GM13976 (cell line): ENCODE data around the gene AUH.

Experiments
- DNase-seq: peaks from one replicate; pipeline ENCODE4 v3.0.0; 2012; ENCODE audit warnings: low spot score
- in situ Hi-C: fragments of 300-500 bp; cut with MboI; formaldehyde crosslinking; loops from one replicate; pipeline ENCODE4 v1.12.0; 2022; ENCODE audit warnings: low sequenced_read_pairs, mixed read lengths, inconsistent platforms; ENCODE audit not compliant: unreplicated experiment
- TF ChIP-seq, protein P1 (sequence below): IDR thresholded peaks from 2 replicates; pipeline ENCODE4 v1.5.1; 2012; ENCODE audit warnings: borderline replicate concordance, mild to moderate bottlenecking; ENCODE audit not compliant: insufficient read depth; ENCODE audit errors: extremely low read depth, missing control alignments, control extremely low read depth

Gene AUH

DNA sequence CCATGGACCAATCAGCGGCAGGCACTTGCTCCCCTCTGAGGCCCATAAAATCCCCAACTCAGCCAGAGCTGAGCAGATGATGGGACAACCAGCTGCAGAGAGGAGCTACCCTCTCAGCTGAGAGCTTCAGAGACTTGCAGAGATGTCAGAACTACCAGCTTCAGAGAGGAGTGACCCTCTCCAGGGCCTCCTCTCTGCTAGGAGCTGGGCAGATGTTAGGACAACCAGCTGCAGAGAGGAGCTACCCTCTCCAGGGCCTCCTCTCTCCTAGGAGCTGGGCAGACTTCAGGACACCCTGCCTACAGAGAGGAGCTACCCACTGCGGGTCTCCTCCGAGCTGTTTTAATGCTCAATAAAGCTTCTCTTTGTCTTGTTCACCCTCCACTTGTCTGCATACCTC is 3.0 kb upstream of the AUH start:
- in situ Hi-C loops, result no loop called here
- TF ChIP-seq, protein P1, sequence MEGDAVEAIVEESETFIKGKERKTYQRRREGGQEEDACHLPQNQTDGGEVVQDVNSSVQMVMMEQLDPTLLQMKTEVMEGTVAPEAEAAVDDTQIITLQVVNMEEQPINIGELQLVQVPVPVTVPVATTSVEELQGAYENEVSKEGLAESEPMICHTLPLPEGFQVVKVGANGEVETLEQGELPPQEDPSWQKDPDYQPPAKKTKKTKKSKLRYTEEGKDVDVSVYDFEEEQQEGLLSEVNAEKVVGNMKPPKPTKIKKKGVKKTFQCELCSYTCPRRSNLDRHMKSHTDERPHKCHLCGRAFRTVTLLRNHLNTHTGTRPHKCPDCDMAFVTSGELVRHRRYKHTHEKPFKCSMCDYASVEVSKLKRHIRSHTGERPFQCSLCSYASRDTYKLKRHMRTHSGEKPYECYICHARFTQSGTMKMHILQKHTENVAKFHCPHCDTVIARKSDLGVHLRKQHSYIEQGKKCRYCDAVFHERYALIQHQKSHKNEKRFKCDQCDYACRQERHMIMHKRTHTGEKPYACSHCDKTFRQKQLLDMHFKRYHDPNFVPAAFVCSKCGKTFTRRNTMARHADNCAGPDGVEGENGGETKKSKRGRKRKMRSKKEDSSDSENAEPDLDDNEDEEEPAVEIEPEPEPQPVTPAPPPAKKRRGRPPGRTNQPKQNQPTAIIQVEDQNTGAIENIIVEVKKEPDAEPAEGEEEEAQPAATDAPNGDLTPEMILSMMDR, result no peak
- no peak for DNase-seq

DNA sequence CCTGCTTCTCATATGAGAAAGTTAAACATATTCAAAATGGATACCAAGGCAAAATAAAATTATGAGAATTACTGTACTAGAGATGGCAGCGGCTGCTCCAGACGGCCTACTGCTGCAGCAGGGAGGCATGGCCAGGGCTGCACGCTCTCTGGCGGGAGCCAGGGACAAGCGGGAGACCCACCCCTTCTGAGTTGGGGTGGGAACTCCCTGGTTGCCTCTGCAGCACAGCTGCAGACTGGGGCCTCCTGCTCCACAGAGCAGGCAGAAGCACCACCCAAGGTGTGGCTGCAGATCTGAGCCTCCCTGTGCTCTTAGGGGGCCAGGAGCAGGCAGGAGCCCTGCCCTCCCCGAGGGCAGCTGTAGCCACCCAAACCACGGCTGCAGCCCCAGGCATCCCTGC is 2.3 kb upstream of the AUH start:
- DNase-seq, result no peak
- TF ChIP-seq, protein P1, result no peak
- in situ Hi-C loops, result no loop called here

DNA sequence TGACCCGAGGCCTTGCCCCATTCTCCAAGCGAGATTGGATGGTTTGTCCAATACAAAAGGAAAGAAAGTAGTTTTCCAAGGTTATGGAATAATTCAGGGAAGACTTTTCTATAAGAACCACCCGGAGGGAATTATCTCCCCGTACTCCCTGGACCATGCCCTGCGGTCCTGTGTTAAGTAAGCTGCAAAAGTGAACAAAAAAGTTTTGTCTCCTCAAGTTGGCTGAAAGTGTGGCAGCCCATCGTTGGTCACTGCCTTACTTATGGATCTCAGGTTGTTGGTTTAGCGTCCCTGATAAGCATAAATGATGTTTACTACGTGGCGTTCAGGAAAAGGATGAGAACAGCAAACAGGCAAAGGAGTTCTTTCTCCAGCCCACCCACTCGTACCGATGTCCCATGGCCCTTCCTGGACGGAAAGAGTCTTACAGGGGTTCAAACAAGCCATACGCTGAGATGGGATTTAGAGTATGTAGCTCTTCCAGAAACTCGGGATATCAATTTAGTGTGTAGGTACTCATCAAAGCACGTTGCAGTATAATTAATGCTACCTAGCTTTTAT is 413 bp upstream of the AUH start:
- in situ Hi-C loops, result no loop called here
- no peak for DNase-seq
- TF ChIP-seq, protein P1, result no peak

DNA sequence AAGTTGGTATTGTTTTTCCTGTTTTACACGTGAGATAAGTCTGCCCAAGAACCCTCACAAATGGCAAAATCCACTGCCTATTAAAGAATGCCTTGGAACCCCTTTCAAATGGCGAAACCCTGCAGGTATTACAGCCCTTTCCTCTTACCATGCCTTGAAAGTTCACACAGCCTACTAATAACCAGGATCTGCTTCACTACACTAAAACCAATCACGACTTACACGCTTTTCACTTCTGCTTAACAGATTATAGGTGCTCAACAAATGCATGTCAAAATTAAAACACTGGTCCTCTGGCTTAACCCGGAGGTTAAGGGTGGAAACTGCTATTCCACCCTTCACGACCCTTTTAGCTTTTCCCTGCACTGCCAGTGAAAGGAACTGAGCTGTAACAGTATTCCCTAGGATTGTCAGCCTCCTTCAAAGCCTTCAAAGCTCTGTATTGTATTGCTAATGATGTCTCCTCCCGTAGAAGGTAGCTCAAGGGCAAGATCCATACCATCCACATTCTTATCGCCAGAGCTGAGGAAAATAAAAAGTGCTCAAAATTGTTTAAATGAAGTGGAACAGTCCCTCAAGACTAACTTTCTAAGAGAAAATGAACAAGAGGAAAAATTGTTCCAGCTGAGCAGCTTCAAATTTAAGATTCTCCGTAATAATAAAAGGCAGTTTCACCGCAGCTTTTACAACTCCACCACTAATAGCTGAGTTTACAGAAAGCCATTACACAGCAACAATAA is 997 bp downstream of the AUH start:
- DNase-seq, result peak; percentile 32
- in situ Hi-C loops, result no loop called here
- TF ChIP-seq, protein P1, result no peak

DNA sequence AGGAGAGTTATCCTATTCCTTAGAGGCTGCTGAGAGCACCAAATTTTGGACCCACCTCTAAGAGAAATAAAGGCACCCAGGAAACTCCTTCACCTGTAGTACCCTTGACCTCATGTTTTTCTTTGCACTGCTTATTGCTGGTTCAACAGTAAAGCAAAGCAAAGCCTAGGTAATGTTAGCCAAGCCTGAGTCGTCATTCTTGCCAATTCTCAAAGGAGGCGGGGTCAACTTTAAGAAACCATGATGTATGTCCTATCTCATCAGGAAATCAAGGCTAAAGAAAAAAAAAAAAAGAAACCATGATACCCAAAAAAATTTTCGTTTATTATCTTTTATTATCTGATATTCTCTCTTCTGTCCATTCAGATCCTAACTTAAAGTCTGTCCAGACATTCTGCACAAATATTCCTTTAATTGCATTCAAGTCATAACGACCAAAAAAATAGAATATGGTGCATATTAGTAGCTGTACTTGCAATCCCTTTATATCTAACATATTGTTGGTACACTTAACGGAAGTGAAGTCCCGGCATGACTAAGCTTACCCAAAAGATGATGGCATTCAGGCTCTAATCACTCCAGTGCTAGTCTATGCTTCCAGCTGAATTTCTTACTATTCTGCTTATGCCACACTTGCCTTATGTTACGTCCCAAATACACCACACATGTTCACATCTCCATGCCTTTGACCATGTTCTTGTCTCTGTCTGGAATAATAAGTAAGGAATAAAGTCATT is 1.8 kb downstream of the AUH start:
- in situ Hi-C loops, result no loop called here
- no peak for DNase-seq

DNA sequence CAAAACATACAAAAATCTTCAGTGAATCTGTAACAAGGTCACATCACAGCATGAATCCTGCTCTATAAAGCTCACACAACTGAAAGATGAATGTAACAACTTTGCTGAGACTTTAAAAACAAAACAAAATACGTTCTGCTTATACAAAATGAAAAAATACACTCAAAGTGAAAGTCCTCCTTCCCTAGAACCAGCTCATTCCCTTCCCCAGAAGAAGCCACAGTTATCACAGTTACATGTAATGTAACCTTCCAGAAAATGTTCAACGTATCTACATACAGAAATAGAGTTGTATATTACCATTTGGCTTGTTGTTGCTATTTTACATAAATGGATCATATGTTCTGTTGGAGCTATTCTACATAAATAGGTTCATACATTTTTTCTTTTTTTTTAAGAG is 2.6 kb downstream of the AUH start:
- in situ Hi-C loops, result no loop called here
- TF ChIP-seq, protein P1, result no peak
- no peak for DNase-seq

More for the DNA sequence above, 1.8 kb downstream of the AUH start:
- TF ChIP-seq, protein P1, result no peak
